Epithelial cell of esophagus (primary cell): ENCODE results near the gene ADGRD2.

Experiments used
- DNase-seq: peaks from one replicate; pipeline ENCODE4 v3.0.0; 2010; ENCODE audit warnings: low read depth
- H3K4me3 ChIP-seq: 2 replicates; pipeline ENCODE4 v1.5.1; 2011; ENCODE audit warnings: mild to moderate bottlenecking, low read length, control low read depth
- CTCF ChIP-seq: IDR thresholded peaks from 2 replicates; pipeline ENCODE4 v1.5.1; 2011; ENCODE audit warnings: low read depth, mild to moderate bottlenecking, low read length, control low read depth, inconsistent platforms; ENCODE audit not compliant: insufficient read depth; ENCODE audit errors: missing control alignments

The ADGRD2 gene

GRCh38 chr9:124507880-124508423, 57.7 kb downstream of the ADGRD2 start:
- no peak for TF ChIP-seq CTCF
- no peak overlapping the region for H3K4me3 ChIP-seq
- DNase-seq, result no peak

DNA sequence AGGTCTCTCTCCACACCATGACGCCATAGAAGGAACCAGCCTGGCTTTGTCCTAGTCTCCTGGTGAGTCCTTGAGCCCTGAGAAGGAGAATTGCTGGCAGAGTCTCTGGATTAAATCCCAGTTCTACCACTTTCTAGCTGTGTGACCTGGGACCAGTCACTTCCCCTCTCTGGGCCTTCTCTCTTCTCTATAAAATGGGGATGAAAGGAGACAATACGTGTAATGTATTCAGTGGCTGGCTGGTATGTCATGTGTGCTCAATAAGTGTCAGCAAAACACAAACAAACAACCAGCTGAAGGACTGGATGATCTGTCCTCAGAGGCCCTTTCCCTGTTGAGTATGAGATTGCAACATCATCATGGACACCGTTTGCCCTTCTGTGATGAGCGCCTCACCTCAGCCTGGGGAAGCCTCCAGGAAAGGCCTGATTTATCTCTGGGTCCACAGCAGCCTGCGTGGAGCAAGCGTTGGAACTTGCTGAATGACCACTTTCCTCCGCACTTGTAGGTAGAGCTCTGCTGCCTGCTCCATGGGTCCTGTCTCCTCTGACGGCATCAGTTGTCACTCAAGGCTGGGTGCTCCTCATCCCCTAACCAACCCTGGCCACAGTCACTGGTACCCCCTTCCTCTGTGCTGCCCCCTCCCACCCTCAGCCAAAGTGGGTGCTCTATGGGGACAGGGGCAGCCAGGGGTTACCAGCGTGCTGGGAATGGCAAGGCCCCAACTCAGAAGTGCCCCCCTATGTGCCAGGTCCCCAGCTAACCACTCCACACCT, 60.6 kb downstream of the ADGRD2 start:
- no peak for TF ChIP-seq CTCF
- no peak overlapping the region for H3K4me3 ChIP-seq

DNA sequence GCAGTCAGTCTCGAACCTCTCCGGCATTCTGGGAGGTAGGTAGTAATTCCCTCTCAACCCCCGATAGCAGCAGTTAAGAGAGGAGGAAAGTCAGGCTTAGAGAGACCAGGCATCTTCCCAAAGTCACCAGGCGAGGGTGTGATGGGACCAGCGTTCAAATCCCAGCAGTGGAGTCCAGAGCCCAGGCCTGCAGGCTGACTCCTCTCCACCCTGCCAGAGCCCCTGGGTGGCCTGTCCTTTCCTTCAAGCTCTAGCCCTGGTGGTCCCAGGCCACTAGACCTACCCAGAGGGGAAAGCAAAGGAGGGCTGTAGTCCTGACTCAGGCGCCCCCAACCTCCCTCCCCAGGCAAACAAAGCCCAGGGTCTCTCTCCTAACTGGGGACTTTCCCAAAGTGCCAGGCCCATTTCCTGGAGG, 61.2 kb downstream of the ADGRD2 start:
- no peak for TF ChIP-seq CTCF
- H3K4me3 ChIP-seq, result no peak overlapping the region
- DNase-seq, result no peak

More for the DNA sequence above, 60.6 kb downstream of the ADGRD2 start:
- peak; percentile 36 for DNase-seq

DNA sequence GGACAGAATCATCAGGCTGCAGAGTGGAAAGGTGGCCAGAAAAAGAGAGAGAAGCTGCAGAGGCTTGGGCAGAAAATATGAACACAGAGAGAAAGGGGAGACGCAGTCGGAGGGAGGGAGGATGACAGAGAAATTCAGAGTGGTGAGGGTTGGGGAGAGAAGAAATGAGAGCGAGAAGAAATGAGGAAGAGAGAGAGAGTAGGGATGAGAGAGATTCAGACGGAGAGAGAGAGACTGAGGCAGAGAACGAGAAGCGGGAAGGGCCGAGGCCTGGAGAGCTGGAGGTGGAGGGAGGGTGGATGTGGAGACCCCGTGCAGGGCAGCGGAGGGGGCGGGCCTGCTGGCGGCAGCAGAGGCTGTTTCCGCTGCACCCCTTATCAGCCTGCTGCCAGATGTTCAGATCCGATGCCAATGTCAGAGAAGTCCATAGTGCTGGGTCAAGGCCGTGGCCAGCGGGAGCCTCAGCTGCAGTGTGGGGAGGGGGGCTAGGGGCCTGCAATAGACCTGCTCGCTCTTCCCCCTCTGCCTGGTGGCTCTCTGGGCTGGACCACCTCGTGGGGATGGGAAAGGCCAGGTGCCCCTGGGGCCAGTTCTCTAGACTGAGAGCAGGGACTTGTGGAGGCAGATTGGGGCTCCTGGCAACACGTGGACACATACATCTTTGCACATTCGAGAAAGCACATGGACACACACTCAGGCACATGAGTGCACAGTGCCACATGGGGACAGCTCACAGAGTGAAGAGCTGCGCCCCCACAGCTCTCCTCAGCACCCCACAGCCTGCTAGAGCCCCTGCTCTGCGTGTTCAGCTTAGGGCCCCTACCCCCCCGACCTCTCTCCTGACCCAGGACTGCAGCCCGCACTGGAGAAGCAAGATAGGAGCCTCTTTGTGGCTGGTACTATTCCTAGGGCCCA, 61.9 kb downstream of the ADGRD2 start:
- no peak for DNase-seq
- no peak overlapping the region for H3K4me3 ChIP-seq
- TF ChIP-seq CTCF, result no peak

- DNase-seq, result no peak
- TF ChIP-seq CTCF, result no peak
- no peak overlapping the region for H3K4me3 ChIP-seq
Observed at GRCh38 chr9:124512806-124513204, 62.6 kb downstream of the ADGRD2 start.

- TF ChIP-seq CTCF, result no peak
- no peak overlapping the region for H3K4me3 ChIP-seq
- no peak for DNase-seq
Observed at GRCh38 chr9:124513376-124513994, 63.2 kb downstream of the ADGRD2 start.
